HG02938 (cell line): ENCODE measurements around the gene WDR4.
"Not testable (repeated sequence)": the region's sequence is repeated elsewhere in the genome, so short reads cannot be mapped to it uniquely, and the experiment has no call there.

Experiments used
- ATAC-seq: cut with Tn5 transposase; IDR thresholded peaks from one replicate; pipeline ENCODE4 v1.9.1; 2021; ENCODE audit warnings: mild to moderate bottlenecking, moderate library complexity; ENCODE audit not compliant: unreplicated experiment

Gene WDR4

GRCh38 chr21:42854246-42855010 lies 24.9 kb downstream of the WDR4 start:
- ATAC-seq: no peak

- ATAC-seq: no peak
These were observed 25.7 kb downstream of the WDR4 start for GRCh38 chr21:42853621-42854020.

- ATAC-seq: no peak
These were observed 26.3 kb downstream of the WDR4 start for GRCh38 chr21:42852925-42853570.

GRCh38 chr21:42851812-42852665 lies 27.3 kb downstream of the WDR4 start:
- no peak for ATAC-seq

- no peak for ATAC-seq
These were observed 28.4 kb downstream of the WDR4 start for GRCh38 chr21:42850866-42851391.

- no peak for ATAC-seq
These were observed 28.9 kb downstream of the WDR4 start for GRCh38 chr21:42850463-42850862.

GRCh38 chr21:42849759-42850412 lies 29.5 kb downstream of the WDR4 start:
- ATAC-seq: no peak

- no peak for ATAC-seq
These were observed 30.2 kb downstream of the WDR4 start for GRCh38 chr21:42848932-42849758.

- ATAC-seq: not testable (repeated sequence)
These were observed 31.0 kb downstream of the WDR4 start for GRCh38 chr21:42848144-42848931.

- no peak for ATAC-seq
These were observed 31.6 kb downstream of the WDR4 start for GRCh38 chr21:42847726-42848125.

- no peak for ATAC-seq
These were observed 32.2 kb downstream of the WDR4 start for GRCh38 chr21:42847051-42847707.

GRCh38 chr21:42846221-42846620 lies 33.1 kb downstream of the WDR4 start:
- no peak for ATAC-seq

- no peak for ATAC-seq
These were observed 33.9 kb downstream of the WDR4 start for GRCh38 chr21:42845296-42845965.

- no peak for ATAC-seq
These were observed 34.8 kb downstream of the WDR4 start for GRCh38 chr21:42844411-42845113.

GRCh38 chr21:42843056-42843455 lies 36.3 kb downstream of the WDR4 start:
- no peak for ATAC-seq

GRCh38 chr21:42841916-42842655 lies 37.3 kb downstream of the WDR4 start:
- ATAC-seq: not testable (repeated sequence)
